ENCODE measurements around the gene ZNF326. TPM values are rescaled to one million over a fixed set of nuclear protein-coding genes. Genes with fewer than 3 reads are reported as not detected.

ZNF326 gene
- polyA plus RNA-seq, 1 of the 3 experiments (the other 2 are of a cell fraction): 16.4 TPM

- Histone ChIP-seq H3K9ac (no peak overlapping the region), H3K4me3 (ENCODE audit: low read depth in 2 of 2, low read length in 1 of 2) (no peak overlapping the region), H3K9me2 (0 out of 2 replicates have a peak, but pooled peaks cover 2% of the 10 kb centered on the region), H3K4me2 (no peak overlapping the region), H3K27ac (ENCODE audit: low read depth in 2 of 2, low read length in 1 of 2) (no peak overlapping the region), H3K9me3 (no peaks in the 10 kb centered on the region), H3F3A (replicated peaks; ENCODE audit: insufficient read depth) (no peaks in the 10 kb centered on the region), H3K36me3 (replicated peaks in 1 of 2; ENCODE audit: control insufficient read depth in 1 of 2, insufficient read depth in 2 of 2, low read length in 1 of 2) (peaks cover 0 to 2% of the 10 kb centered on the region in 2 experiments), H3K27me3 (ENCODE audit: insufficient read depth) (no peaks in the 10 kb centered on the region), H2AFZ (ENCODE audit: low read depth) (no peak overlapping the region), H3K4me1 (ENCODE audit: control insufficient read depth in 1 of 2, insufficient read depth in 2 of 2, low read depth in 1 of 2, low read length in 1 of 2) (no peaks in the 10 kb centered on the region), H4K20me1 (ENCODE audit: insufficient read depth) (no peaks in the 10 kb centered on the region), H3K79me2 (ENCODE audit: insufficient read depth) (no peaks in the 10 kb centered on the region; the same call in 1 of the 2 replicates)
- DNase-seq: no peak
- ChIA-PET POLR2A (no interaction called here), CTCF (no interaction called here)
- no peak for TF ChIP-seq RAD21 (IDR thresholded peaks at IDR 0.05; ENCODE audit: low read length)
- TF ChIP-seq EZH2phosphoT487 (IDR thresholded peaks at IDR 0.05; ENCODE audit: borderline replicate concordance, low read depth): no peak
- no peak for TF ChIP-seq REST (IDR thresholded peaks at IDR 0.05; ENCODE audit: low read depth, low read length)
- TF ChIP-seq GATA2 (CRISPR knock-in tag; IDR thresholded peaks at IDR 0.05): no peak
- no peak for TF ChIP-seq GABPA (IDR thresholded peaks at IDR 0.05; ENCODE audit: low read depth)
- TF ChIP-seq NRF1 (IDR thresholded peaks at IDR 0.05; ENCODE audit: low read depth, low read length): no peak
- no peak for TF ChIP-seq SMC3 (IDR thresholded peaks at IDR 0.05; ENCODE audit: low read depth, low read length)
- no peak for TF ChIP-seq IRF3 (IDR thresholded peaks at IDR 0.05; ENCODE audit: low read depth, low read length)
- no peak for TF ChIP-seq RCOR1 (IDR thresholded peaks at IDR 0.05; ENCODE audit: low read length)
- TF ChIP-seq PBX3 (IDR thresholded peaks at IDR 0.05): no peak
- TF ChIP-seq RXRA (IDR thresholded peaks at IDR 0.05; ENCODE audit: borderline replicate concordance, low read depth): no peak
- TF ChIP-seq FOXM1 (IDR thresholded peaks at IDR 0.05; ENCODE audit: low read depth): no peak
- no peak for TF ChIP-seq YY1 (IDR thresholded peaks at IDR 0.05; ENCODE audit: low read depth)
- TF ChIP-seq CHD2 (IDR thresholded peaks at IDR 0.05; ENCODE audit: low read length, partially characterized antibody): no peak
- no peak for TF ChIP-seq POLR2AphosphoS5 (IDR thresholded peaks at IDR 0.05; ENCODE audit: low read depth, low read length)
- no peak for TF ChIP-seq TCF12 (IDR thresholded peaks at IDR 0.05)
- no peak for TF ChIP-seq TEAD4 (IDR thresholded peaks at IDR 0.05; ENCODE audit: borderline replicate concordance, insufficient read depth)
- no peak for TF ChIP-seq ZBTB33 (IDR thresholded peaks at IDR 0.05; ENCODE audit: borderline replicate concordance, low read depth)
- TF ChIP-seq FOXJ3 (CRISPR knock-in tag; IDR thresholded peaks at IDR 0.05): no peak
- TF ChIP-seq EP300 (IDR thresholded peaks at IDR 0.05; ENCODE audit: borderline replicate concordance in 1 of 2, low read depth in 1 of 2, low read length in 1 of 2): no peak
- WGBS (ENCODE audit: low lambda C conversion rate): 92% methylated on average over 3 of the region's 3 CpGs
Observed at GRCh38 chr1:90039652-90040051, 44.7 kb downstream of the ZNF326 start.
